ENCODE measurements around the gene PAPSS2.
A peak's percentile ranks its signal among the peaks of the same experiment; 100 is the strongest.

Gene PAPSS2

DNA sequence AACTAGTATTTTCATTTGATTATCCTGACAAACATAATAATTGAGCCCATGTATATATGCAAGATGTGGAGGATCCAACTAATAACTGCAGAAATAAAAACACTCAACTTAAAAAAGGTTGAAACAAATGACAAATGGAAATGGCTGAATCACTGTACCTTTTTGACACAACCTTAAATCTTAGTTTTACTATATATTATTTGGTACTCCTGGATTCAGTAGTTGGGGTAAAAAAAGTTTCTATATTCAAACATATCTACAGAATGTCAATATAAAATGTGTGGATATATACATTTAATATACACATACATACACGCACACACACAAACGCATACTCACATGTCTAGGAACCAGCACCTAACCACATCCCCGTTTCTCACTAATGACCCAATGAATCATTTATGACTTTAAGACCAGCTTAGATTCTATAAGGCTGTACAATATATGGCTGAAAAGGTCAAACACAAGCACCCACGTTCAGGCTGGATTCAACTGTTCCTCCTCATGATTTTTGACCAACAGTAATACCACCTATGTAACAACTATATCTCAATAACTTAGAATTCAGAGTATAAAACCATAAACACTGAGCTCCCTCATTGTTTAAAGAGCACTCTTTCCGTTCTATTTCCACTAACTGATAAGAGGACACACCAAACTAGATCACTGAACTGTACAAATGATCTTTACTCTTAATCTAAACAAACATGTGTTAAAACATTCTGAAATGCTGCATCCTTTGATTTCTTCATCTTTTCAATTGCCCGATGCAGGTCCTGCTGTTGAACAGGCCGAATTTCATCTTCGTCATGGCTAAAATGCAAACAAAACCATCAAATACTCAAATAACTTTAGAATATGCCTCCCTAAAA is 94.6 kb downstream of the PAPSS2 start:
- DNase-seq: no peak

DNA sequence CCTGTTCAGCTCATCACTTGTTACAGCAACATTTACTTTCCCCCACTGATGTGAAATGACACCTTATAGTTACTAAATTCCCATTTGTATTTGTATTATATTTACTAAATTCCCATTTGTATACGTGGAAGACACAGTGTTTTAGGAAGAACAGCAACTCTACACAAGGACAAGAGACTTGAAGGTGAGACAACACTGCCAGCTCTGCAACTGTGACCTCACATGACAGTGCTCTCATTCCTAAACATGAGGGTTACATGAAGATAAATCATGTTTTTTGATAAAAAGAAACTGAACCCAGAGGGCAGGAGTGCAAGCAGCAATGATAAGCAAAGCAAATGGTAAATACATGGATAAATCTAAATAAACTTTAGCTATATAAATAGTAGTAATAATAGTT is 98.0 kb downstream of the PAPSS2 start:
- DNase-seq: no peak

DNA sequence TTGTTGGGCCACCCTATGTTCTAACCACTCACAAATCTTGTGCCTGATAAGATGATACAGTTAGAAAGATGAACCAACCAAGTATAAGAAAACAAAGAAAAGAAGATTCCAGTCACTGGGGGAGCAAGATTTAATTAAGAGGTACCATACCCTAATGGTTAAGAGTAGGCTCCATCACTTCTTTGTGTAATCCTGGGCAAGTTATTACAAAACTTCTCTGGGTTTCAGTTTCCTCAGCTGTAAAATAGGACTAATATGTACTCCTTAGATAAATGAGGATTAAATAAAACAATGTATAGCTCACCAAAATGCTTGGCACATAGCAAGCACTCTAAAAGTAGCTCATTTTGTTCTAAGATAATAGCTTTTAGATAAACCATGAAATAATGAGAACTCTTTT is 99.9 kb downstream of the PAPSS2 start:
- DNase-seq: no peak

DNA sequence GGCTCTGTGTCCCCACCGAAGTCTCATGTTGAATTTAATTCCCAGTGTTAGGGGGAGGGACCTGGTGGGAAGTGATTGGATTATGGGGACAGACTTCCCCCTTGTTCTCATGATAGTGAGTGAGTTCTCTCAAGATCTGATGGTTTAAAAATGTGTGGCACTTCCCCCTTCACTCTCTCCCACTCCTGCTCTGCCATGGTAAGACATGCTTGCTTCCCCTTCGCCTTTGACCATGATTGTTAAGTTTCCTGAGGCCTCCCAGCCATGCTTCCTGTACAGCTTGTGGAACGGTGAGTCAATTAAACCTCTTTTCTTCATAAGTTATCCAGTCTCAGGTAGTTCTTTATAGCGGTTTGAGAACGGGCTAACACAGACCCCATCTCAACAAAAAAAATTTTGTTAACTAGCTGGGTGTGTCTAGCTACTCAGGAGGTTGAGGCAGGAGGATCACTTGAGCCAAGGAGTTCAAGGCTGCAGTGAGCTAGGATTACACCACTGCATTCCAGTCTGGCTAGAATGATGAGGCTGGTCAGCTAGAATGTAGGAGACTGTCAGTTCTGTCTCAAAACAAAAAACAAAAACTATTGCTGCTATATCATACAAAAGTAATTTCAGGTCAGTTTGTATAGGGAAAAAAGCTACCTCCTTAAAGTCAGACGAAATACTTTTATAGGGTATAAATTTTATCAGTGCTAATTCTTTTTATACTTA is 100.7 kb downstream of the PAPSS2 start:
- DNase-seq: no peak

DNA sequence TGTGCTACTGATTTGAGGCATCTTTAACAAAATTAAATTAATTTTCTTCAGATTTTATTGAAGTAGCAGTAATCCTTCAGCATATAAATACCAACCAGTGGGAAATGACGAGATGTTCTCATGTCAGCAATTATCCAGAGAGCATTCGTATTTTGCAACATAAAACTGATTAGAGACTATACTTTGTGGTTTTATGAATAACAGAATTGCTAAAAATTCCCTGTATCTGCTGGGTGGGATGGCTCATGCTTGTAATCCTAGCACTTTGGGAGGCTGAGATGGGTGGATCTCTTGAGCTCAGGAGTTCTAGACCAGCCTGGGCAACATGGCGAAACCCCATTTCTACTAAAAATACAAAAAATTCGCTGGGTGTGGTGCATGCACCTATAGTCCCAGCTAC is 101.5 kb downstream of the PAPSS2 start:
- DNase-seq: no peak

DNA sequence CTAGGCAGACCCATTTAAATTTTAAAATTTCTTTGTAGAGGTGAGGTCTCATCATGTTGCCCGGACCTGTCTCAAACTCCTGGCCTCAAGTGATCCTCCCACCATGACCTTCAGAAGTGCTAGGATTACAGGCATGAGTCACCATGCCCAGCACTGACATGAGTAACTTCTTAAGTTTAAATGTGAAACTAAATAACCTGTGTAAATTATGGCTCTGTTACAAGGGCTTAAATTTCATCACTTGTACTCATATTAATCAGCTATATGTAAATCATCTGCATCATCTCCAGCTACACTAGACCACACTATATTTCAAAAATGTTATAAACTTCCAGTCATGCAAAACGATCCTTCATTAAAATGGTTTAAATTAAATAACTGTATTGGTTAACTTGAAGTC is 102.2 kb downstream of the PAPSS2 start:
- no peak for DNase-seq

DNA sequence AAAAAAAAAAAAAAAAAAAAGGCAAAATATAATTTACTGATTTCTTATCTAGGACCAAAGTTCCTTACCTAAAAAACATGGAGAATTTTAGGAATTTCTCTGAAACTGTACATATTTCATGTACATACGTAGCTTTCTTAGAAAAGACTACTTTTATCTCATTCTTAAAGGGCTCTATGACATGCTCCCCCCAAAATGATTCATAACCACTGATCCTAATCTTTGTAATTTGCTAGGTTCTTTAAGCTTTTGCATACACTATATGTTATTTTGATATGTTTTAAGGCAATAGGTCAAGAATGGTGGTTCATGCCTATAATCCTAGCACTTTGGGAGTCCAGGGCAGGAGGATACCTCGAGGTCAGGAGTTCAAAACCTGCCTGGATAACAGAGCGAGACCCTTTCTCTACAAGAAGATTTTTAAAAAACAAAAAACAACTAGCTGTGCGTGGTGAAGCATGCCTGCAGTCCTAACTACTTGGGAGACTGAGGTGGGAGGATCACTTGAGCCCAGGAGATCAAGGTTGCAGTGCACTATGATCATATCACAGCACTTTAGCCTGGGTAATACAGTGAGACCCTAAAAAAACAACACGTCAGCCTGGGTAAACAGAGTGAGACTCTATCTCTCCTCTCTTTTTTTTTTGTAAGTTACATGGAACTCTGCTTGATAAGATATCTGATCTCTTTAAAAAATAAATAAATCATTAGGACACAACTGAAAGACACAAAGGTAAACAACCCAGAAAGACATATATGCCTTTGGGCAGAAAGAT is 103.6 kb downstream of the PAPSS2 start:
- DNase-seq: no peak

DNA sequence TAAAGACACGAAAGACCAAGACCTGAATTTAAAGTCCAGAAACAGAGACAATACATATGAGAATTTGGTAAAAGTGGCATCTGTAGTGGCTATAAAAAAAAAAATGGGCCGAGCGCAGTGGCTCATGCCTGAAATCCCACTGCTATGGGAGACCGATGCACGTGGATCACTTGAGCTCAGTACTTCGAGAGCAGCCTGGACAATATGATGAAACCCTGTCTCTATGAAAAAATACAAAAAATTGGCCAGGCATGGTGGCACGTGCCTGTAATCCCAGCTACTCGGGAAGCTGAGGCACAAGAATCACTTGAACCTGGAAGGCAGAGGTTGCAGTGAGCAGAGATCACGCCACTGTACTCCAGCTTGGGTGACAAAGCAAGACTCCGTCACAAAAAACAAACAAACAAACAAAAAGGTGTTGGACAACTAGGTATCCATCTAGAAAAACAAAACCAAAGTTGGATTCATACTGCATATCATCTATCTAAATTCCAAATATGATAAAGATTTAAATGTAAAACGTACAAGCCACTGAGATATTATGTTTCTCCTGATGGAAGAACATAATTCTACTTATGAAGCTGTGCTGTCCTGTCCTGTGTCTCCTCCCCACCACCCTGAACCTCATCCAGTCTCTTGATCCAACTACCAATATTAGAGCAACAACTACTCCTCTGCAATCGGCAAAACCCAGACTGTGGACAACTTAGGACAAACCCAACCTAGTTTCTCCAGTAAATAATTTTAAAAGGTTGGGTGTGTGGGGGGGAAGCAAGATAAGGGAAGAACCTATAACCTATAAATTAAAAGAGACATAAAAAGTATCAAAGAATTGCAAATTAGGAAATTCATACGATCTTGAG is 104.6 kb downstream of the PAPSS2 start:
- DNase-seq: no peak

DNA sequence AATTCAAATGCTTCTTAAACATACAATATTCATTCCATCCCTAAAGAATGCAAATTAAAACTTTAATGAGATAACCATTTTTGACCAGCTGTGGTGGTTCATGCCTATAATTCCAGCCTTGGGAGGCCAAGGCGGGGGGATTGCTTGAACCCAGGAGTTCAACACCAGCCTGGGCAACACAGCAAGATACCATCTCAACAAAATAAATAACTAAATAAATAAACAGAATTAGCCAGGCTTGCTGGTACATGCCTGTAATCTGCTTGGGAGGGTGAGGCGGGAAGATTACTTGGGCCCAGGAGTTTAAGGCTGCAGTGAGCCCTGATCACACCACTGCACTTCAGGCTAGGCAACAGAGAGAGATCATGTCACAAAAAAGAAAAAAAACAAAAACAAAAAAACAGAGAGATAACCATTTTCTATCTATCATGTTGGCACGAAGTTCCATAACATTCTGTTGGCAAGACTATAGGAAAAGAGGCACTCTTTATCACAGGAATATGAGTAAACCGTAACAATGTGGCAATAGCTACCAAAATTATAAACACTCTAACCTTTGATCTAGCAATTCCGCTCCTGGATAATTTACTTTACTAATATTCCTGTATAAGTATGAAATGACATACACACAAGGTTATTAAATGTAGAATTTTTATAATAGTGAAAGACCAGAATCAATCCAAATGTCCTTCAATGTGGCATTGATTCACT is 106.1 kb downstream of the PAPSS2 start:
- DNase-seq: no peak

DNA sequence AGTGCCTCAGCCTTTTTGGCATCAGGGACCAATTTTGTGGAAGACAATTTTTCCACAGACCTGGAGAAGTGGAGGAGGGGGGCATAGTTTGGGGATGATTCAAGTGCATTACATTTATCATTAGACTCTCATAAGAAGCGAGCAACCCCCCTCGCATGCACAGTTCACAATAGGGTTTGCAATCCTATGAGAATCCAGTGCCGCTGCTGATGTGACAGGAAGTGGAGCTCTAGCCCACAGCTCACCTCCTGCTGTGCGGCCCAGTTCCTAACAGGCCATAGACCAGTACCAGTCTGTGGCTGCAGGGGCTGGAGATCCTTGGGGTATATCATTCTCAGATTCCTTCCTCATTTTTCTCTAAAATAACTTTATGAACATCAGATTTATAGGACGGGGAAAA is 107.6 kb downstream of the PAPSS2 start:
- DNase-seq: no peak

DNA sequence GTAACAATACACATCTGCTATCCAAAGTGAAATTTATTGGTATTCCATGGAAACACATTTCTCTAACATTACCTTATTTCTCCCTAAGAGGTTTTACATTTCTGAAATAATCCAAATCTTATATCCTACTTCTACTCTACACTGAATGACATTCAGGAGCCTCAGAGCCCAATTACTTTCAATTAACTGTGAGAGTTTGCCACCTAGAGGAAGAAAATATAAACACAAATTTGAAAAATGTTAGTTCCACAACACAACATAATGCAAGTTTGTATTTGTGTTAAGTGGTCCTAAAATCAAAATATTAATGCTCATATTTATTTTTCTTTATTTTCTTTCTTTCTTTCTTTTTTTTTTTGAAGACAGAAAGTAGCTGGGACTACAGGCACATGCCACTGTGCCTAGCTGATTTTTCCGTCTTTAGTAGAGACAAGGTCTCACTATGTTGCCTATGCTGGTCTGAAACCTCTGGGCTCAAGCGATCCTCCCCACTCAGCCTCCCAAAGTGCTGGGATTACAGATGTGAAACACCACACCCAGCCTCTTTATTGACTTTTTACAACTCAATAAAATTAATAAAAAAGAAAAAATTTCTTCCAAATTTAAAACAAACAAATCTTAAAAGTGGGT is 112.3 kb downstream of the PAPSS2 start:
- DNase-seq: peak; percentile 1

DNA sequence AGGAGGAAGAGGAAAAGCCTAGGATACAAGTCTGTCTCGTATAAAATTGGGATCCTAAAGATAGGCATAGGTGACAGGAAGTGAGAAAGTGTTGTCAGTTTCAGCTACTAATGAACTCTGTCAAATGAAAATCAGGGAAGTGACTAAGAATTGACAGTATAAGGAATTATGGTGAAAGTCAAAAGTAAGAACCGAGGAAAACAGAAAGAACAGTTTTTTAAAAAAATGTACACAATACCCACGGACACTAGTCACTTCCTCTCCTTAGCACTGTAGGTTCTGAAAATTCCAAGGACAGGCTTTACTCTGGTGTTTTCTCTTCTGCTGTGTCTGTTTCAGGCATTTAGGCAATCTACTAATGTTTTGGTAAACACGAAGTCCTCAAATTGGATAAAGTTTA is 116.1 kb downstream of the PAPSS2 start:
- DNase-seq: no peak

DNA sequence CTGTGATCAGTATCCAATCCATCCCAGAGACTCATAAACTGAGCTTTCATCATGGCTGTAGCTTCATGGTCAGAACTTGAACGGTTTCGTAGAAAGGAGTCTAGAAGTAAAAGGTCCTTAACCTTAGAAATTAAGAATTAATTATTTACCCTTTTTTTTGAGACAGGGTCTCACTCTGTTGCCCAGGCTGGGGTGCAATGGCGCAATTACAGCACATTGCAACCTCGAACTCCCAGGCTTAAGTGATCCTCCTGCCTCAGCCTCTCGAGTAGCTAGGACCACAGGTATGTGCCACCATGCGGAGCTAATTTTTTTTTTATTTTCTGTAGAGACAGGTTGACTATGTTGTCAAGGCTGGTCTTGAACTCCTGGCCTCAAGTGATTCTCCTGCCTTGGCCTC is 116.7 kb downstream of the PAPSS2 start:
- no peak for DNase-seq

DNA sequence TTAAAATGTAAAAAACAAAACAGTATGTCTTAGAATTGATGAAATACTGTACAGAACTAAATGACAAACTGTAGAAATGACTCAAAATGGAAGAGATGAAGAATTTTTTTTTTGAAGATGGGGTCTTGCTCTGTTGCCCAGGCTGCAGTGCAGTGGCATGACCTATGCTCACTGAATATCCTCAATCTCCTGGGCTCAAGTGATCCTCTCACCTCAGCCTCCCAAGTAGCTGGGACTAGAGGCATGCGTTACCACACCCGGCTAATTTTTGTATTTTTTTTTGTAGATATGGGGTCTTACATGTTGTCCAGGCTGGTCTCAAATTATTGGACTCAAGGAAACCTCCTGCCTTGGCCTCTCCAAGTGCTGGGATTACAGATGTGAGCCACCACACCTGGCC is 121.9 kb downstream of the PAPSS2 start:
- DNase-seq: no peak

DNA sequence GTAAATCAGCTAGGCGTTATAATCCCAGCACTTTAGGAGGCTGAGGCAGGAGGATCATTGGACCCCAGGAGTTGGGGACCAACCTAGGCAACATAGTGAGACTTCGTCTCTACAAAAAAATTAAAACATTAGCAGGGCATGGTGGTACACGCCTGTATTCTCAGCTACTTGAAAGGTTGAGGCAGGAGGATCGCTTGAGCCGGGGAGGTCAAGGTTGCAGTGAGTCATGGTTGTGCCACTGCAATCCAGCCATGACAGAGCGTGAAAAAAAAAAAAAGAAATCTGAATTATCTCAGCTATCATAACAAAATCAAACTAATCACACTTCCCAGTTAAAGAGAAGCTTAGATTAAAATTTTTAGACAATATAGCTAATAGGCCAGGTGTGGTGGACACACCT is 123.0 kb downstream of the PAPSS2 start:
- no peak for DNase-seq

DNA sequence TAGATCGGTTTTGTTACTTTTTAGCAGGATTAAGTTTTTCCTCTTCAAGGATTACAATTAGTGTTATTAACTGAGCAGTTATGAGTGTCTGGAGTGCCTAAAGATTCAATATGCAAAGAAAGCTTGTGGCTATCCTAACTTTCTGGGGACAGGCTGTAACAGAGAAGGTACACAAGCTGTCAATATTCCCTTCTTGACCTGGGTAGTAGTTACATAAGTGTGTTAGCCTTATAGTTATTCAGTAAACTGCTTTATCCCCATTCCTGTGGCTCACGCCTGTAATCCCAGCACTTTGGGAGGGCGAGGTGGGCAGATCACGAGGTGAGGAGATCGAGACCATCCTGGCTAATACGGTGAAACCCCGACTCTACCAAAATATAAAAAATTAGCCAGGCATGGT is 126.7 kb downstream of the PAPSS2 start:
- no peak for DNase-seq

DNA sequence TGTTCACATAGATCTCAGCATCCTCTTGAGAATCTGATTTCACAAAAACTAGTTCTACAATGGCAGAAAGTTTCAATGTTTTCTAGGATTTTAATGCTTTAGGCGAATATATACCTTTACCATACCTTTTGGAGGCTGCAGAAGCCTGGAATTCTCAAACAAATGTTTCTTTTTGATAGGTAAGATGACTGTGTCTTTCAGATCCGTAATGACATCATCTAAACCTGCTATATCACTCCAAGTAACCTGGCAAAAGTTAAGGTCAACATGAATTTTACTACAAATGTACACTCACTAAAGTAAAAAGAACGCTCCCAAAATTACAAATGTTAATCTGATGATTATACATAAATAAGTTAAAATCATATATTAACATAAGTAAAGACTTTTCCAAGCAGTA is 130.5 kb downstream of the PAPSS2 start:
- no peak for DNase-seq

DNA sequence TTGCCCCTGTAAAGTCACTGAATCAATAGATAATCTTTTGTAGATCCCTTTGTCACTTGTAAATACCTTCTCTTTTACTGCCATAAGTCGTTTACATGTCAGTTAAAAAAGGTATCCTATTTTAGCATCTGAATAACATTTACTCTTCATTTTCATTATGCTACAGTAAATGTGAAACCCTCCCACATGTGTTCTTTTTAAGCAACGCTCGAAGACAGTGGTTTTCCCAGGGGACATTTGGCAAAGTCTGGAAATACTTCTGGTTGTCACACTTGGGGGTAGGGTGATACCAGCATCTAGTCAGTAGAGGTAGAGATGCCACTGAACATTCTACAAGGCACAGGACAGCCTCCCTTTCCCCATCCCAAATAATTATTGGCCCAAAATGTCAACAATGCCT is 134.6 kb downstream of the PAPSS2 start:
- no peak for DNase-seq

Measured in NCI-H1092 (cell line).